GM19035 (cell line): ENCODE results near the gene CSNK2A1.
"Not testable (repeated sequence)": the region's sequence is repeated elsewhere in the genome, so short reads cannot be mapped to it uniquely, and the experiment has no call there.

Experiments
- ATAC-seq: cut with Tn5 transposase; IDR thresholded peaks from one replicate; pipeline ENCODE4 v1.9.1; 2021; ENCODE audit not compliant: unreplicated experiment

The CSNK2A1 gene

GRCh38 chr20:461254-462198, 82.1 kb downstream of the CSNK2A1 start:
- ATAC-seq: peak; percentile 35

GRCh38 chr20:460707-461106, 82.9 kb downstream of the CSNK2A1 start:
- no peak for ATAC-seq

- no peak for ATAC-seq
These were observed 83.4 kb downstream of the CSNK2A1 start for GRCh38 chr20:460180-460579.

GRCh38 chr20:458776-459175, 84.8 kb downstream of the CSNK2A1 start:
- ATAC-seq: no peak

GRCh38 chr20:454951-455350, 88.6 kb downstream of the CSNK2A1 start:
- ATAC-seq: no peak

GRCh38 chr20:452021-452420, 91.6 kb downstream of the CSNK2A1 start:
- not testable (repeated sequence) for ATAC-seq

- ATAC-seq: no peak
These were observed 97.9 kb downstream of the CSNK2A1 start for GRCh38 chr20:445514-446336.

- no peak for ATAC-seq
These were observed 98.6 kb downstream of the CSNK2A1 start for GRCh38 chr20:444862-445426.

- ATAC-seq: no peak
These were observed 99.5 kb downstream of the CSNK2A1 start for GRCh38 chr20:444117-444516.

- no peak for ATAC-seq
These were observed 100.3 kb downstream of the CSNK2A1 start for GRCh38 chr20:443223-443775.

GRCh38 chr20:440636-441035, 103.0 kb downstream of the CSNK2A1 start:
- no peak for ATAC-seq

- ATAC-seq: no peak
These were observed 103.4 kb downstream of the CSNK2A1 start for GRCh38 chr20:440148-440547.

- no peak for ATAC-seq
These were observed 104.8 kb downstream of the CSNK2A1 start for GRCh38 chr20:438571-439469.

- no peak for ATAC-seq
These were observed 105.7 kb downstream of the CSNK2A1 start for GRCh38 chr20:437787-438486.

- ATAC-seq: no peak
These were observed 107.1 kb downstream of the CSNK2A1 start for GRCh38 chr20:436476-436875.

- no peak for ATAC-seq
These were observed 108.0 kb downstream of the CSNK2A1 start for GRCh38 chr20:435558-435957.

- ATAC-seq: no peak
These were observed 108.8 kb downstream of the CSNK2A1 start for GRCh38 chr20:434661-435419.

- ATAC-seq: no peak
These were observed 109.4 kb downstream of the CSNK2A1 start for GRCh38 chr20:434221-434620.
